Measurements from ENCODE around the gene ATP8A2. TPM values are rescaled to one million over a fixed set of nuclear protein-coding genes. Genes with fewer than 3 reads are reported as not detected.
A peak's percentile ranks its signal among the peaks of the same experiment; 100 is the strongest.

Gene ATP8A2
- total RNA-seq, 1 experiment from 2014 or later: 0.26 TPM

DNA sequence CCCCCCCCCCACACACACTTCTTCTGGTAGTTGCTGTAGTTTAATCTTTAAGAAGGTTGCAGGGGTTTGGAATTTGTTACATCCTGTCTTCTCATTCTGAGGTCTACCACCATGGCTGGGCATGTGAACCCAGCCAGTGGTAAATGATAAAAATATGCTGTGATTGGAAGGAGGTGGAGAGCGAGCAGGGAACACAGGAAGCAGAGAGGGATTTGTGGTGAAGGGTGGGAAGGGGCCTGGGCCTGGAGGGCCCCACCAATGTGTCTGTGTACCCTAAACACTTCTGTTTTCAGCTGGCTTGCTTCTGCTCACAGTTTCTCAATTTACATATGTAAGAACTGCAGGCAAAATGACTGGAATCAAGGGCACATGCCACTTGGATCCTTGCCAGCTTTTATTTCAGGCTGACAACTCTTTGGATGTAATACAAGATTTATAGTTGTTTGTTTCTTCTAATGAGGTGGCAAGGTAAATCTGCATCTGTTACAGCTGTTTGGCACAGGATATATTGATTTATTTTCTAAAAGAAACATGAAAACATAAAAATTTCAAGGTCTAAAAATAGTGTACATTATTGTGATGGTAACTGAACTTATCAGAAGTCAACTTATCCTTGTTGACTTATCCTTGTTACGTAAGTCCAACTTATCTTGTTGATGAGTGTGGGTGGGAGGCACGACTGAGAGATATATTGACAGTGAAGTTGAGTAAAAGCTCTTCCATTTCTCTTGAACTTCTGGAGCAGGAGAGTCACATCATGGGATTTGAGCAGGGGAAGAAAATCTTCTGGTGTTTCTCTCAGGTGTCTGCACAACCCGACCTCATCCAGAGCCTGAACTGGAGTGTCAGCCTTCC lies 366.8 kb downstream of the ATP8A2 start:
- TF ChIP-seq, protein P1, sequence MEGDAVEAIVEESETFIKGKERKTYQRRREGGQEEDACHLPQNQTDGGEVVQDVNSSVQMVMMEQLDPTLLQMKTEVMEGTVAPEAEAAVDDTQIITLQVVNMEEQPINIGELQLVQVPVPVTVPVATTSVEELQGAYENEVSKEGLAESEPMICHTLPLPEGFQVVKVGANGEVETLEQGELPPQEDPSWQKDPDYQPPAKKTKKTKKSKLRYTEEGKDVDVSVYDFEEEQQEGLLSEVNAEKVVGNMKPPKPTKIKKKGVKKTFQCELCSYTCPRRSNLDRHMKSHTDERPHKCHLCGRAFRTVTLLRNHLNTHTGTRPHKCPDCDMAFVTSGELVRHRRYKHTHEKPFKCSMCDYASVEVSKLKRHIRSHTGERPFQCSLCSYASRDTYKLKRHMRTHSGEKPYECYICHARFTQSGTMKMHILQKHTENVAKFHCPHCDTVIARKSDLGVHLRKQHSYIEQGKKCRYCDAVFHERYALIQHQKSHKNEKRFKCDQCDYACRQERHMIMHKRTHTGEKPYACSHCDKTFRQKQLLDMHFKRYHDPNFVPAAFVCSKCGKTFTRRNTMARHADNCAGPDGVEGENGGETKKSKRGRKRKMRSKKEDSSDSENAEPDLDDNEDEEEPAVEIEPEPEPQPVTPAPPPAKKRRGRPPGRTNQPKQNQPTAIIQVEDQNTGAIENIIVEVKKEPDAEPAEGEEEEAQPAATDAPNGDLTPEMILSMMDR (IDR thresholded peaks at IDR 0.05; ENCODE audit: unreplicated experiment): no peak
- no TSS peak for BruUV-seq (replicated peaks)
- Mint-ChIP-seq H3K4me3 (ENCODE audit: unreplicated experiment) (no peak overlapping the region), H3K36me3 (ENCODE audit: insufficient read depth, unreplicated experiment) (no peaks in the 10 kb centered on the region), H3K27me3 (ENCODE audit: insufficient read depth, unreplicated experiment) (no peaks in the 10 kb centered on the region), H3K9me3 (ENCODE audit: unreplicated experiment) (no peaks in the 10 kb centered on the region), H3K4me1 (ENCODE audit: insufficient read depth, unreplicated experiment) (peaks cover 24% of the 10 kb centered on the region), H3K27ac (ENCODE audit: low read depth, unreplicated experiment) (no peak overlapping the region)
- DNase-seq (ENCODE audit: unreplicated experiment): peak; percentile 49
- ChIA-PET POLR2A (interaction anchor here (0.5 to 0.6 kb wide), 2 partner anchors 126 to 356 kb away, joined by 3 to 4 read pairs; no protein-coding TSS in a partner anchor), CTCF (interaction anchor here (0.6 to 1.5 kb wide), 2 partner anchors 17 to 83 kb away, joined by 3 to 4 read pairs; no protein-coding TSS in a partner anchor)
- intact Hi-C loops (cut with micrococcal nuclease): no loop called here

DNA sequence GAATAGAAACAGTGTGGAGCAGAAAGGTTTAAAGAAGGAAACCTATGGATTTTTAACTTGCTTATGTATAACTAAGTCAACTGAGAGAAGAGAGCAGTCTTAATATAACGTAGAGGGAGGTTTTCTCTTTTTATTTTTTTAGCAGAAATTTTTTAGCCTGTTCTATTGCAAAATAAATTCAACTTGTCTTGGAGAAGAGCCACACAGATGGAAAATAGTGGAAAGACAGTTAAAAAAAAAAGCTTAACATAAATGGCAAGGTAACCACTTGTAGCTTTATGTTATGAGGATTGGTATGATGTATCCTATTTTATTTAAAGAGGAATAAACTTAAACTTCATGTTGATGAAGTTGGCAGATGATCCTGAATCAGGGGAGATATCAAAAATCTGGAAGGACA lies 367.6 kb downstream of the ATP8A2 start:
- H3K27ac Mint-ChIP-seq (ENCODE audit: low read depth, unreplicated experiment): no peak overlapping the region
- H3K9me3 Mint-ChIP-seq (ENCODE audit: unreplicated experiment): no peaks in the 10 kb centered on the region
- no peak for DNase-seq (ENCODE audit: unreplicated experiment)
- H3K4me3 Mint-ChIP-seq (ENCODE audit: unreplicated experiment): no peak overlapping the region
- no TSS peak for BruUV-seq (replicated peaks)
- ChIA-PET CTCF (interaction anchor here (1.5 kb wide), 1 partner anchor 16 kb away, joined by 4 read pairs; no protein-coding TSS in a partner anchor), POLR2A (interaction anchor here (0.5 kb wide), 1 partner anchor 355 kb away, joined by 3 read pairs; no protein-coding TSS in a partner anchor)
- TF ChIP-seq, protein P1 (IDR thresholded peaks at IDR 0.05; ENCODE audit: unreplicated experiment): no peak
- intact Hi-C loops (cut with micrococcal nuclease): no loop called here
- no peaks in the 10 kb centered on the region for H3K27me3 Mint-ChIP-seq (ENCODE audit: insufficient read depth, unreplicated experiment)
- H3K36me3 Mint-ChIP-seq (ENCODE audit: insufficient read depth, unreplicated experiment): no peaks in the 10 kb centered on the region
- H3K4me1 Mint-ChIP-seq (ENCODE audit: insufficient read depth, unreplicated experiment): peaks cover 18% of the 10 kb centered on the region

DNA sequence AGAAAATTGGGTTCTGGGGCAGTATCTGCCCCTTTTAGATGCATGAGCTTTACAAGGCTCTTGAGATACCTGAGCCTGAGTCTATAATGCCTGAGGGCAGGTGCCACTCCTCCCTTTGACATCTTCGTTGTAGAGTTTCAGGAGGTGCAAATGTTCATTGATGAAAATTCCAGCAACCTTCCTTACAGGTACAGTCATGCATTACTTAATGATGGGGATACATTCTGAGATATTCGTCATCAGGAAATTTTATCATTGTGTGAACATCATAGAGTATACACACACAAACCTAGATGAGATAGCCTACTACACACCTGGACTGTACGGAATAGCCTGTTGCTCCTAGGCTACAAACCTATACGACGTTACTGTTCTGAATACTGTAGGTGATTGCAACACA lies 370.0 kb downstream of the ATP8A2 start:
- Mint-ChIP-seq H3K9me3 (ENCODE audit: unreplicated experiment) (no peaks in the 10 kb centered on the region), H3K4me1 (ENCODE audit: insufficient read depth, unreplicated experiment) (peaks cover 14% of the 10 kb centered on the region), H3K4me3 (ENCODE audit: unreplicated experiment) (no peak overlapping the region), H3K36me3 (ENCODE audit: insufficient read depth, unreplicated experiment) (no peaks in the 10 kb centered on the region), H3K27me3 (ENCODE audit: insufficient read depth, unreplicated experiment) (no peaks in the 10 kb centered on the region), H3K27ac (ENCODE audit: low read depth, unreplicated experiment) (no peak overlapping the region)
- intact Hi-C loops (cut with micrococcal nuclease): no loop called here
- POLR2A ChIA-PET: interaction anchor here (0.7 kb wide), 1 partner anchor 164 kb away, joined by 3 read pairs; no protein-coding TSS in a partner anchor
- TF ChIP-seq, protein P1 (IDR thresholded peaks at IDR 0.05; ENCODE audit: unreplicated experiment): no peak
- no peak for DNase-seq (ENCODE audit: unreplicated experiment)
- BruUV-seq (replicated peaks): no TSS peak
- CTCF ChIA-PET: no interaction called here

DNA sequence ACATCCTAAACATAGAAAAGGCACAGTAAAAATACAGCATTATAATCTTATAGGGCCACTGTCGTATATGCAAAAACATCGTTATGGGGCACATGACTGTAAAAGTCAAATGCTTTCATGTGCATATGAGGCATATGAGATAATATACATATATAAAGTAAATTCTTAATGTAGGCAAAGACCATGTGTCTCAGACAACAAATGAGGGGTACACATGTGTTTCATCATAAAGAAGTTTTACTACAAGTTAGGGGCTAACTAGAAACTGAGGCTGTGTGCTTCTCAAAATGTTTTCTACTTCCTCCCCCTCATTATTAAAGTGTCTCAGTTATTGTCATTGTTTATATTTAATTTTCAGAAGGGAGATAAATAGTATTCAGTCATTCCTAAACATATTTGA lies 370.4 kb downstream of the ATP8A2 start:
- Mint-ChIP-seq H3K36me3 (ENCODE audit: insufficient read depth, unreplicated experiment) (no peaks in the 10 kb centered on the region), H3K27ac (ENCODE audit: low read depth, unreplicated experiment) (no peak overlapping the region), H3K27me3 (ENCODE audit: insufficient read depth, unreplicated experiment) (no peaks in the 10 kb centered on the region), H3K4me1 (ENCODE audit: insufficient read depth, unreplicated experiment) (peaks cover 13% of the 10 kb centered on the region), H3K4me3 (ENCODE audit: unreplicated experiment) (no peak overlapping the region), H3K9me3 (ENCODE audit: unreplicated experiment) (no peaks in the 10 kb centered on the region)
- ChIA-PET POLR2A (no interaction called here), CTCF (interaction anchor here (0.6 kb wide), 1 partner anchor 12 kb away, joined by 3 read pairs; no protein-coding TSS in a partner anchor)
- BruUV-seq (replicated peaks): no TSS peak
- DNase-seq (ENCODE audit: unreplicated experiment): no peak
- intact Hi-C loops (cut with micrococcal nuclease): no loop called here
- TF ChIP-seq, protein P1 (IDR thresholded peaks at IDR 0.05; ENCODE audit: unreplicated experiment): no peak

Measured in MCF 10A (cell line).